ENCODE measurements around the gene LAIR2. TPM values are rescaled to one million over a fixed set of nuclear protein-coding genes. Genes with fewer than 3 reads are reported as not detected.

LAIR2 gene
- total RNA-seq, 4 donors from 2014 or later = not detected

DNA sequence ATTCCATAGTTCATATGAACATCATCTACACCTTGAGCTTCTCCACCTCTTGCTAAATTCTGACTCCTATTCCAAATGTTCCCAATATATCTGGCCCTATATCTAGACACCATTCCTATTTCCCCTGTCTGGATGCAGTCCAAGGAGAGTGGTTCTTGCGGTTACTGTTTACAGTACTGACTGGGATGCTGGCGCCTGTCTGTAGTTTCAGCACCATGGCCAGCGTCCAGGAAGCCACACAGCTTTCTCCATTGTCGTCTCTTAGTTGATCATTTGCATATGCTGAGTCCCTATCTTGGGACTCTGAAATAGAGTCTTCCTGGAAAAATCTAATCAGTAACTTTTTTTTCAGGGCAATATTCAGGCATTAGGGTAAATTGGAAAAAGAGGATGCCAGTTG is 14.9 kb downstream of the LAIR2 start:
- TF ChIP-seq, protein P1, sequence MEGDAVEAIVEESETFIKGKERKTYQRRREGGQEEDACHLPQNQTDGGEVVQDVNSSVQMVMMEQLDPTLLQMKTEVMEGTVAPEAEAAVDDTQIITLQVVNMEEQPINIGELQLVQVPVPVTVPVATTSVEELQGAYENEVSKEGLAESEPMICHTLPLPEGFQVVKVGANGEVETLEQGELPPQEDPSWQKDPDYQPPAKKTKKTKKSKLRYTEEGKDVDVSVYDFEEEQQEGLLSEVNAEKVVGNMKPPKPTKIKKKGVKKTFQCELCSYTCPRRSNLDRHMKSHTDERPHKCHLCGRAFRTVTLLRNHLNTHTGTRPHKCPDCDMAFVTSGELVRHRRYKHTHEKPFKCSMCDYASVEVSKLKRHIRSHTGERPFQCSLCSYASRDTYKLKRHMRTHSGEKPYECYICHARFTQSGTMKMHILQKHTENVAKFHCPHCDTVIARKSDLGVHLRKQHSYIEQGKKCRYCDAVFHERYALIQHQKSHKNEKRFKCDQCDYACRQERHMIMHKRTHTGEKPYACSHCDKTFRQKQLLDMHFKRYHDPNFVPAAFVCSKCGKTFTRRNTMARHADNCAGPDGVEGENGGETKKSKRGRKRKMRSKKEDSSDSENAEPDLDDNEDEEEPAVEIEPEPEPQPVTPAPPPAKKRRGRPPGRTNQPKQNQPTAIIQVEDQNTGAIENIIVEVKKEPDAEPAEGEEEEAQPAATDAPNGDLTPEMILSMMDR (IDR thresholded peaks at IDR 0.05; ENCODE audit: low read depth) = no peak

DNA sequence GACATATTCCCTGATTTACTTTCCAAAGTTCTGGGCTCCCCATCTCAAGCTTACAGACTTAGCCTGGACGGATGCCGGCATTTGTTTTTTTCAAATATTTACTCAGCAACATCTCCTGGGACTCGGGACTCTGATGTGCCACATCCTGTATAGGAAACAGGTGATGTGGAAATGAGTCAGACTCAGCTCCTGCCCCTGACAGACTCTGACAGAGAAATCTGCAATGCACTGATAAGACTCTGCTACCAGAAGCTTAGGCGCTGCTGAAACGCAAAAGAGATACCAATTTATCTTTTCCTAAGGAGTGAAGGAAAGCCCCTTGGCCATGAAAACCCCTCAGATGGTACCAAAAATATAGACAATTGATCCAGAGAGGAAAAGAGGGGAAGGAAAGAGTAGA is 16.2 kb downstream of the LAIR2 start:
- TF ChIP-seq, protein P1 (IDR thresholded peaks at IDR 0.05; ENCODE audit: low read depth) = no peak

DNA sequence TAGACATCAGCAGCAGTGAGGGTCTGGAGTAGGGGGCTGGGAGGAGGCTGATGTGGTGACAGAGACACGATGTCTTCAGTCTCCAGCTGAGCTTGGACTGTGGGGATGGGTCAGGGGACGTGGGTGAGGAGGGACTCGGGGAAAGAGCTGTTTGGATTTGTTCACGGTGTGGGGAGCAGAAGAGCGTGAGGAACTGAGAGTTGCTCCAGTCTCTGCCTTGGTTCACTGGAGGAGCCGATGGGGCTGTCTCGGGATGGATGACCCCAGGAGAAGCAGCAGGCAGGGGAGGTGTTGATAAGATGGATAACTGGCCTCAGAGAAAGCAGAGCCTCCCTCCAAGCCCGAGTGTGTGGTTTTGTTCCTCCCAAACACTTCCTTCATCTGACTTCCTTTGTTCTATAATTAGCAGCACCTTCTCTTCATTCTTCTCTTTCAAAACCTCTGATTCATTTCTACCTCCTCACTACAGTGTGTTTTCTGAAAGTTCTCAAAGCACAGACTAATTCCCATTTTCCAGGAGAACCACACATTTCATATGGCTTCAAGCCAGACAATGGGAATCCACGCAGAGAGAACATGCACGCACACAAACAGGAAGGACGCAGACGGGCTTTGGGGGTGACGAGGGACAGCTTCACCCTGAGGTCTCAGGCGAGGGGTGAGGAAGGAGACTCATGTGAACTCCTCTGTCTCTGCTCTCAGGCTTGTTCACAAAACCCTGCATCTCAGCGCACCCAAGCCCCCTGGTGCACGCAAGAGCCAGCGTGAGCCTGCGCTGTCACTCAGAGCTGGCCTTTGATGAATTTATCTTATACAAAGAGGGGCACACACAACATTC is 18.6 kb downstream of the LAIR2 start:
- TF ChIP-seq, protein P1 (IDR thresholded peaks at IDR 0.05; ENCODE audit: low read depth) = no peak

DNA sequence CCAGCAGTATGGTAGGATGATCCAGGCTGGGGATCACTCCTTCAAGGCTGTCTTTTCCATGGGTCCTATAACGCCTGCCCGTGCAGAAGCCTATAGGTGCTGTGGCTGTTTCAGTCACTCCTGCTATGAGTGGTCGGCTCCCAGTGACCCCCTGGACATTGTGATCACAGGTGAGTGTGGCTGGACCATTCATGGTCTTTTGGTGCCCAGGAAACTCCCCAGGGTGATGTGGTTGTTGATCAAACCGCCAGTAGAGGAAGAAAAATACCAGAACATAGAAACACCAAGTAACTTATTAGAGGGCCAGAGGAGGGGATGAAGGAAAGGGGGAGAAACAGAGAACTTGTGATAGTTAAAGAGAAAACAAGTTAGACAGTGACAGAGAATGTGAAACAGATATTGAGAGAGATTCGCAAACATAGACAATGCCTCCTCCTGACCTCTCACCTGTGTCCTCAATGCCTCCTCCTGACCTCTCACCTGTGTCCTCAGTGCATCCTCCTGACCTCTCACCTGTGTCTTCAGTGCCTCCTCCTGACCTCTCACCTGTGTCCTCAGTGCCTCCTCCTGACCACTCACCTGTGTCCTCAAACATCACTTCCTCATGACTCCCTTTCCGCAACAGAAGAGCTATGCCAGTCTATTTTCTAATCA is 19.4 kb downstream of the LAIR2 start:
- TF ChIP-seq, protein P1 (IDR thresholded peaks at IDR 0.05; ENCODE audit: low read depth) = no peak

DNA sequence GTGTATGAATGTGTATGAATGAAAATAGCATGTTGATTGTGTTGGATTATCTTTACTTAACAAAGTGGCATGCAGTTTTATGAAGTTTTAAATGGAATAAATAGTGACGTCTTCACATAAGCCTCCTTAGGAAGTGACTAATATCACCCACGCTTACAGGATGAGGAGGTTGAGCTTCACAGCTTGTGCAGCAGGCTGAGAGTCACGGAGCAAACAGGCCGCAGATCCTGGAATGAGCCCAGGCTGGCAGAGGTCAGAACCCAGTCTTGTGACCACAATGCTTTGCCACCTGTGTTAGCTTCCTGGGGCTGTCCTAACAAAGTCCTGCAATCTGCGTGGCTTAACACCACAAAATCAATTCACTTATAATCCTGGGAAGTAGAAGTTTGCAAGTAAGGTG is 20.8 kb downstream of the LAIR2 start:
- TF ChIP-seq, protein P1 (IDR thresholded peaks at IDR 0.05; ENCODE audit: low read depth) = no peak

DNA sequence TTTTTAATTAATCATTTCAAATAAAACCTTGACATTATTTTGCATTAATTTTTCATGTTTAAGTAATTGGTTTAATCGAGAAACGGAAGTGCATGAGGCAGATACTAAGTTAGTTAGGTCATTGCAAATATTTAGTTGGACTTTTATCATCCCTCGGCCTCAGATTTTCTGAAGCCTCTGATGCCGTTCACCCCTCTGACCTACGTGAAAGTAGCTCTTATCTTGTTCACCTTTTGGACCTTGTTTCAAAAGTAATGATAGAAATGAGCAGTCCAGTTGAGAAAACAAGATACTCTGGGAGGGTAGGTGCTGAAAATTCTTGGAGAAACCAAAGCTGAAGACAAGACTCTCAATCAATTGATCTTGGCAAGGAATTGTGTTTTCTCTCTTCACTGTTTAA is 23.0 kb downstream of the LAIR2 start:
- TF ChIP-seq, protein P1 (IDR thresholded peaks at IDR 0.05; ENCODE audit: low read depth) = no peak

DNA sequence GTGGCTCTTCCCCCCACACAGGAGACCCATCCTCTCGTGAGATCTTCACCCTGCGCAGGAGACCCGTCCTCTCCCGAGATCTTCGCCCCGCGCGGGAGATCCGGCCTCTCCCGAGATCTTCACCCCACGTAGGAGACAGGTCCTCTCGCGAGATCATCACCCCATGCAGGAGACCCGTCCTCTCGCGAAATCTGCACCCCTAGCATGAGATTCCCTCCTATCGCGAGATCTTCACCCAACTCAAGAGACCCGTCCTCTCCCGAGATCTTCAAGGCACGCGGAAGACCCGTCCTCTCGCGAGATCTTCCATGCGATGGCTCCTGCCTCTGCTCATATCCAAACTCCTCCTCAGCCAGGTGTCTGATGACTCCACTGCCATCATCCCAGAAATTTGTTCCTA is 24.3 kb downstream of the LAIR2 start:
- TF ChIP-seq, protein P1 (IDR thresholded peaks at IDR 0.05; ENCODE audit: low read depth) = no peak
